ENCODE results near the gene CD36. TPM values are rescaled to one million over a fixed set of nuclear protein-coding genes. Genes with fewer than 3 reads are reported as not detected.

CD36 gene
- total and polyA plus RNA-seq, 2 of the 8 experiments (the other 6 are each of a cell fraction or from before 2014, with no cell fraction given), result 0.33 to 0.60 TPM

GRCh38 chr7:80643336-80643915 is 5.0 kb downstream of the CD36 start (continued):
- TF ChIP-seq CHD2 (IDR thresholded peaks at IDR 0.05; ENCODE audit: low read length) (no peak), TAF1 (IDR thresholded peaks at IDR 0.05; ENCODE audit: low read depth, low read length) (no peak), ASH2L (IDR thresholded peaks at IDR 0.05; ENCODE audit: low read length) (no peak), SIRT6 (IDR thresholded peaks at IDR 0.05; ENCODE audit: low read length) (no peak), CTBP2 (IDR thresholded peaks at IDR 0.05; ENCODE audit: borderline replicate concordance, insufficient read depth, insufficient read length, low read length) (no peak)

All from H1 (cell line).